ENCODE data around the gene ABCA10. TPM values are rescaled to one million over a fixed set of nuclear protein-coding genes. Genes with fewer than 3 reads are reported as not detected.

The ABCA10 gene
- total and polyA plus RNA-seq, 8 donors = 4.0 to 20.2 (median 9.9) TPM

DNA sequence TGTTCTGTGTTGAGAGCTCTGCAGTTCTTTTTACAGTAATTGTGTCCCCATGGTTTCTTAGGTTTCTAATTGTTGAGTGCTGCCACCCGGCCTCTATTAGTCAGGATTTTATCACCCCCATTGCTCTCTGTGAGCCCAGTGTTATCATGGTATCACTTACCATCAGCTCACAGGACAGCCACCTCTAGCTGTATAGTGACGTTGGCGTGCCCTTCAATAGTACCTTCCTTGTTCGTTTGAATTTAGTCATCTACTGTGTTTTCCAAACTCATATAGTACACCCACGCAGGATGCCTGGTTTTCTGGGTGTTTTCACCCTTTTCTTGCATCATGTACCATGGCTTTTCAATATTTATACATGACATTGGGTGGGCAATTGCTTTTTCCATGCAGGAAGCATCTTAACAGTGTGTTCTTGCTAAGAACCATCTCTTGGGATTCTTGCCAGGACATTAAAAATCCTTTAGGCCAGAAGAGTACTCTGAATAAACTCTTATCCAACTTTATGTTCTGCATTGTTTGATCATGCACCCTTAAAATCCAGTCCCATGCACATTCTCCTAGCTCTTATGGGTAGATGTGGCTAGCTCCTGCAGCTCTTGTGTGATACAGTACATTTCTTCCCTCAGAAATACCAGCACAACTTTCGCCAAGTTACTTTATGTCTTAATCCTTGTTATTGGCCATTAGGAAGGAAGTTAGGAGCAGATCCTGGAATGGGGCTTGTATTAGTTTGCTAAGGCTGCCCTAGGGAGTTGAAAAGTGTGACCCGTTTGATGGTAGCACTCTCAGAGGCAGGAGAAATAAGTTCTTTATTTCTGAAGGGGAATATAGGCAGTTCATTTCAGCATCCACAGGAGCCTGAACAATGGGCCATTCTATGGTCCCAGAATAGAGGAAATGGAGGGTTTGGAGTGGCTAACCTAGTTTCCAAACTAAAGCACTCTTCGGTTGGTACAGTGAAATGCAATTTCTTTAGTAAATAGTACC lies 11.3 kb upstream of the ABCA10 start:
- no peaks in the 10 kb centered on the region for H3K36me3 ChIP-seq
- TF ChIP-seq, protein P1, sequence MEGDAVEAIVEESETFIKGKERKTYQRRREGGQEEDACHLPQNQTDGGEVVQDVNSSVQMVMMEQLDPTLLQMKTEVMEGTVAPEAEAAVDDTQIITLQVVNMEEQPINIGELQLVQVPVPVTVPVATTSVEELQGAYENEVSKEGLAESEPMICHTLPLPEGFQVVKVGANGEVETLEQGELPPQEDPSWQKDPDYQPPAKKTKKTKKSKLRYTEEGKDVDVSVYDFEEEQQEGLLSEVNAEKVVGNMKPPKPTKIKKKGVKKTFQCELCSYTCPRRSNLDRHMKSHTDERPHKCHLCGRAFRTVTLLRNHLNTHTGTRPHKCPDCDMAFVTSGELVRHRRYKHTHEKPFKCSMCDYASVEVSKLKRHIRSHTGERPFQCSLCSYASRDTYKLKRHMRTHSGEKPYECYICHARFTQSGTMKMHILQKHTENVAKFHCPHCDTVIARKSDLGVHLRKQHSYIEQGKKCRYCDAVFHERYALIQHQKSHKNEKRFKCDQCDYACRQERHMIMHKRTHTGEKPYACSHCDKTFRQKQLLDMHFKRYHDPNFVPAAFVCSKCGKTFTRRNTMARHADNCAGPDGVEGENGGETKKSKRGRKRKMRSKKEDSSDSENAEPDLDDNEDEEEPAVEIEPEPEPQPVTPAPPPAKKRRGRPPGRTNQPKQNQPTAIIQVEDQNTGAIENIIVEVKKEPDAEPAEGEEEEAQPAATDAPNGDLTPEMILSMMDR (IDR thresholded peaks at IDR 0.05) = no peak
- DNase-seq = no peak
- no peaks in the 10 kb centered on the region for H3K27me3 ChIP-seq
- ATAC-seq = no peak
- intact Hi-C loops (cut with DNase I) = loop anchor here in 1 of 2 donors (5.0 kb wide), 1 partner anchor 463 kb away; no protein-coding TSS in a partner anchor
- no peak overlapping the region for H3K4me3 ChIP-seq
- peaks cover 0 to 4% of the 10 kb centered on the region in 2 donors for H3K4me1 ChIP-seq
- no peak overlapping the region for H3K27ac ChIP-seq
- no peaks in the 10 kb centered on the region for H3K9me3 ChIP-seq

DNA sequence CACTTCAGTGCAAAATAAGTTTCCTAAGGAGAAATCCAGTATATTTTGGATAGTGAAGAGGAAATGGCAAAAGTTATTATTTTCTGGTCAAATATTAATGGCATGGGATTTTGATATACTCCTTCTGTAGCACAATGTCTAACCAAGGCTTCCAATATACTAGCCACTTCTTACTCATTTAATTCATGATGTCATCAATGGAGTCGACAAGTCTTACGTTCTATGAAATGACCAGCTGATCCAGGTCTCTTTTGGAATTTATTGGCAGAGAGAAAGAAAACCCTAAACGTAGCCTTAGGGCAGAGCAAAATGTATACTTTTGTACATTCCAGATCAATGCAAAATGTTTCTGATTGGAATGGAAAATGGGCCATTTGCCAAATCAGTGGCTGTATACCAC lies 8.3 kb upstream of the ABCA10 start:
- Histone ChIP-seq H3K4me3 (no peak overlapping the region), H3K9me3 (peaks cover 6 to 11% of the 10 kb centered on the region in 2 donors), H3K4me1 (peaks cover 0 to 4% of the 10 kb centered on the region in 2 donors), H3K27me3 (no peaks in the 10 kb centered on the region), H3K36me3 (no peaks in the 10 kb centered on the region), H3K27ac (no peak overlapping the region)
- no peak for DNase-seq
- intact Hi-C loops (cut with DNase I) = loop anchor here in 1 of 2 donors (5.0 kb wide), 1 partner anchor 460 kb away; no protein-coding TSS in a partner anchor
- TF ChIP-seq, protein P1 (IDR thresholded peaks at IDR 0.05) = no peak
- no peak for ATAC-seq

DNA sequence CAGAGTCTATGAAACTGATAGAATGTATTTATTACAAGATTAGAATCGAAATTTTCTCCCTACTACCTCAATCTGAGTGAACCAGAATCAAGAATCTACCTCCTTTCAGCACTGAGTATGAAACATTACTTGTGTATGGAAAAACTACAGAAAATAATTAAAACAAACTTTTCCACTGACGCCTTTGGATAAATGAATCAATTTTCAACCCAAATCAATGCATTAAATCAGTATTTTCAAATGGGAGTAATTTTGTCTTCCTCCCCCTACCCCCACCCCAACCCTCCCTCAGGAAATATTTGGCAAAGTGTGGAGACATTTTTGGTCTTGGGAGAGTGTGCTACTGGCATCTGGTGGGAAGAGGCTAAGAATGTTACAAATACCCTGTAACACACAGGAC lies 7.8 kb upstream of the ABCA10 start:
- Histone ChIP-seq H3K27me3 (no peaks in the 10 kb centered on the region), H3K4me1 (peaks cover 0 to 4% of the 10 kb centered on the region in 2 donors), H3K9me3 (peaks cover 6 to 11% of the 10 kb centered on the region in 2 donors), H3K4me3 (no peak overlapping the region), H3K36me3 (no peaks in the 10 kb centered on the region), H3K27ac (no peak overlapping the region)
- TF ChIP-seq, protein P1 (IDR thresholded peaks at IDR 0.05) = no peak
- no peak for DNase-seq
- intact Hi-C loops (cut with DNase I) = loop anchor here in 1 of 2 donors (5.0 kb wide), 1 partner anchor 459 kb away; no protein-coding TSS in a partner anchor
- no peak for ATAC-seq

DNA sequence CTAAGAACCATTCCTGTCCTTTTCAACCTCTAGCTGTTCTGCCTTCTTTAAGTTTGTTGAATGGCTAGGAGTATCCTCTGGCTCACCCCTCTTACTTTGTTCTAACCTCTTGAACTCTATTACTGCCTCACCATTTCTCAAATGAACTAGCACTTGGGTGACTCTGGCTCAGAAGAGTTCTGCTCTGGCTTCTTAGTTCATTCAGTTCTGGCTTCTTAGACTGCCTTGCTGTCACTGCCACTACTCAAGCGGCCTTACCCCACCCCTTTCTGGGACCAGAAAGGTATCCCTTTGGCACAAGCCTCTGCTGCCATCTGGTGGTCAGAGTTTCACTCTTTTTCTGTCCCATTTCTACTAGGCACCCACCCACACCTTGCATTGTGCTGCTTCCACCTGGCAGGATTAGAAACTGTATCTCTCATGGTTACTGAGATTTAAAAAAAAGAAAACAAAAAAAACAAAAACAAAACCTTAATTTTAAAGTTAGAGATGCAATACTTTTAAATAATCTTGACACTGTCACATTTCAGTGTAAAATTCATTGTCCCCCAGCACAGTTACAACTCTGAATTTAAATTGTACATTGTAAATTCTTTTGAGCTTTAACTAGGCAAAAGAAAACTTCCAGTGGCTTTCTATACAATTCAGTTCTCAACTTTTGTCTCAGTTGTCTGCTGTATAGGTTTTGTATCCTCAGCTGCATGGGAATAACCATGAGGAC lies 6.9 kb upstream of the ABCA10 start:
- no peak overlapping the region for H3K27ac ChIP-seq
- intact Hi-C loops (cut with DNase I) = loop anchor here in 1 of 2 donors (5.0 kb wide), 1 partner anchor 458 kb away; no protein-coding TSS in a partner anchor
- peak; percentile 98 for ATAC-seq

More for the DNA sequence above, 6.9 kb upstream of the ABCA10 start:
- peaks cover 6 to 11% of the 10 kb centered on the region in 2 donors for H3K9me3 ChIP-seq
- H3K4me3 ChIP-seq = no peak overlapping the region
- TF ChIP-seq, protein P1 (IDR thresholded peaks at IDR 0.05) = peak; percentile 67 to 68
- peak in 3 of 4 donors; percentile 62 to 84 (median 76) for DNase-seq
- H3K36me3 ChIP-seq = no peaks in the 10 kb centered on the region
- no peaks in the 10 kb centered on the region for H3K27me3 ChIP-seq
- peaks cover 0 to 4% of the 10 kb centered on the region in 2 donors for H3K4me1 ChIP-seq
